HUES48 (cell line): ENCODE results near the gene ZNF648.

Source experiments
- H3K27ac ChIP-seq: one replicate; pipeline ENCODE4 v1.7.0; 2013; ENCODE audit warnings: low read depth, low read length, inconsistent platforms
- H3K27me3 ChIP-seq: 2 replicates; pipeline ENCODE4 v1.6.1; 2013; ENCODE audit warnings: mild to moderate bottlenecking, low read length; ENCODE audit not compliant: control insufficient read depth, insufficient read depth
- H3K36me3 ChIP-seq: 2 replicates; pipeline ENCODE4 v1.6.1; 2013; ENCODE audit warnings: low read length; ENCODE audit not compliant: control insufficient read depth, insufficient read depth
- H3K4me1 ChIP-seq: 2 replicates; pipeline ENCODE4 v1.6.1; 2013; ENCODE audit warnings: mild to moderate bottlenecking, low read length; ENCODE audit not compliant: control insufficient read depth, insufficient read depth
- H3K4me3 ChIP-seq: 2 replicates; pipeline ENCODE4 v1.5.1; 2013; ENCODE audit warnings: mild to moderate bottlenecking, low read depth, low read length
- H3K9ac ChIP-seq: 2 replicates; pipeline ENCODE4 v1.6.1; 2013; ENCODE audit warnings: mild to moderate bottlenecking, low read depth, low read length, moderate library complexity
- H3K9me3 ChIP-seq: 2 replicates; pipeline ENCODE4 v1.6.1; 2013; ENCODE audit warnings: low read length; ENCODE audit not compliant: control insufficient read depth, insufficient read depth

Gene ZNF648

DNA sequence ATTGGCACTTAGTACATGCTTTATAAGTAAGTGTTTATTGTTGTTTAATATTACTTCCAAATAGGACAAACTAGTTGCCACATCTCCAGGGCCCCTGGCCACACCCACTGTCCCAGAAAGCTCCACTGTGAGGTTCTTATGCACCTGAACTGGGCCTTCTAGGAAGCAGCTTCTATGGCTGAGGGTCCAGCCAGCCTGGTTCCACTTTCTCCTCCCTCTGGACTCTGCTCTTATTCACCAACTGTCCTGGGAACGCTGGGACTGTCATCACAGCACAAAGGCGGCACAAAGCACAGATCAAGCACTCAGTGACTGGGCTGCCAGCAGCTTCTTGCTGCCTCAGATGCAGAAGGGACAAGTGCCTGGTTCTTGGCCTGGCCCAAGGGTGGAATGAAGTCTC, 29.6 kb upstream of the ZNF648 start:
- no peaks in the 10 kb centered on the region for H3K9me3 ChIP-seq
- H3K4me1 ChIP-seq, result no peaks in the 10 kb centered on the region; the same call in 1 of the 2 replicates
- H3K9ac ChIP-seq, result no peak overlapping the region
- H3K27me3 ChIP-seq, result no peaks in the 10 kb centered on the region
- H3K4me3 ChIP-seq, result no peak overlapping the region
- H3K27ac ChIP-seq, result no peak overlapping the region
- H3K36me3 ChIP-seq, result no peaks in the 10 kb centered on the region

DNA sequence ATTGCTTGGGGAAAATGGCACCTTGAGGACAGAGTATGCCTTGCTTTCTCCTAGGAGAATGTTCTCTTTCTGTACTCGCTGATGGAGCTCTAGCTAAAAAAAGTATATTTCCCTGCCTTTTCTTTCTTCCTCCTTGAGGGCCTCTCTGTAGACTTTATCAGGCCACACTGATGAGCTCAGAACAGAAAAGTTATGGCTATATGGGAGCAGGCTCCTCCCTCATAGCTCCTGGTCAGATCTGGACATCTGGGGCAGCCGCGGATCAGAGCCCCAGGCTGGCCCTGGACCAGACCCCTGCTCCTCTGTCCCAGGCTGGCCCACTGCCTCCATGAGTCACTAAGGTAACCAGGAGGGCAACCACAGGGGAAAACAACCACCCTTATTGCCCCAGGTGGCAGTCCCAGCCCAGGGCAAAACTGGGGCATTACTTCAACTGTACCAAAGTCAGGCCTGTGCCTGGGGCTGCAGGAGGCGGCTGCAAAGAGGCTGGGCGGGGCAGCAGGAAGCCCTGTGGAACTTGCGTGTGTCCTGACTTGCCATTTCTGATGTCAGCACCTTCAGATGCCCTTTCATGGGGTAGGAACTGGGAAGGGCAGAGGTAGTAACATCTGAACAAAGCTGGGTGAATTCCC, 26.3 kb upstream of the ZNF648 start:
- no peak overlapping the region for H3K4me3 ChIP-seq
- H3K9me3 ChIP-seq, result no peaks in the 10 kb centered on the region
- H3K27ac ChIP-seq, result no peak overlapping the region
- H3K4me1 ChIP-seq, result peaks cover 13% of the 10 kb centered on the region
- no peaks in the 10 kb centered on the region for H3K27me3 ChIP-seq
- H3K9ac ChIP-seq, result no peak overlapping the region
- no peaks in the 10 kb centered on the region for H3K36me3 ChIP-seq

DNA sequence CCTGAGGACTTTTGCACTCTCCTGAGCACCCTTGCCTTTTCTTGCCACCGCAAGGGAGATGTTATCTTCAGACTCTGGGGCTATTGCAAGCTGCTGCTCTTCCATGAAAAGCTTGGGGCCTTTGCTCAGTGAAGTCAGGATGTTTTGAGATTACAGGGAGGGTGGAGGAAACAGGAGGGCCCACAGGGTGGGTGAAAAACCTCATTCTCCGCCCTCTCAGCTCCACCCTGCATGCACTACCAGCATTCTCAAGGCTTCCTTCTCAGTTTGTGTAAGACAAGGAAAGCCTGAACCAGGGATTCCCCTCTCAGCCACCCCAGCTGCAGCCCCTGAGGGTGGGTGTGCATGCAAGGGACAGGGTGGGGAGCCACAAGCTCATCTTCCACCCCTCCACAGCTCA, 25.8 kb upstream of the ZNF648 start:
- Histone ChIP-seq H3K27ac (no peak overlapping the region), H3K27me3 (no peaks in the 10 kb centered on the region), H3K9ac (no peak overlapping the region), H3K4me3 (no peak overlapping the region), H3K36me3 (no peaks in the 10 kb centered on the region), H3K9me3 (no peaks in the 10 kb centered on the region), H3K4me1 (peaks cover 13% of the 10 kb centered on the region)

DNA sequence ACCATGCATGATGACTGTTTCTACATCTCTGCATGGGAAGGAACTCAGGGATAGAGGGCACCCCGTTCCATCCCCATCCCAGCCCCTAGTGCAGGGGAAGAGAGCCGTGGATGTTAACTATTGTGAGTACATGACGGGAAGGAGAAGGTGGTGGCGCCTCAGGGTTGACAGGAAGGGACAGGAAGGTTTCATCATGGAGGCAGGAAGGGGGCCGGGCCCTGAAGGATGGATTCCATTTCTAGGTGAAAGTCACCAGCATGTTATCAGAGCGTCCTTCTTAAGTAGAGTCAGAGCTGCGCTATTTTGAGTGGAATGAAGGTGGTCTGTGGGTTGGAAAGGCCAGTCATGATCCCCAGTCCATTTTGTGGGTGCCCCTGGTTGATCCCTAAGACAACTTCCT, 25.1 kb upstream of the ZNF648 start:
- Histone ChIP-seq H3K27ac (no peak overlapping the region), H3K27me3 (no peaks in the 10 kb centered on the region), H3K4me3 (no peak overlapping the region), H3K9ac (no peak overlapping the region), H3K36me3 (no peaks in the 10 kb centered on the region), H3K4me1 (peaks cover 13% of the 10 kb centered on the region), H3K9me3 (no peaks in the 10 kb centered on the region)

DNA sequence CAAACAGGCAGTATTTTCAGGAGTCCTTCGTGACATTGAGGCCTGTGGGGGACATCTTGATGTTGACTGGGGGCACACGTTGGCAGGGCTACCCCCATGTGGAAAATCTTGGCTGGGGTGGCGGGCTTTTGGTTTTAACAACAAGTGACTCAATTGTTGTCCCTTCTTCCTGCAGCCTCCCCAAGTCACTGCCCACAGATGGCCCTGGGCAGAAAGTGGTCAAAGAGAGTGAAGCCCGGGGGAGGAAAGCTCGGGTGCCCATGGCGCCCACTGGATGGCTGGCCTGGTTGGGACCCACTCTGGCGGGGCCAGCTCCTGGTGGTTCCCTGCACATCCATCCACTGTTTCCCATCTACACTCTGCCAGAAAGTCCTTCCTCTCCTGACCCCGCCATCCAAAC, 24.6 kb upstream of the ZNF648 start:
- Histone ChIP-seq H3K27ac (no peak overlapping the region), H3K9ac (no peak overlapping the region)

DNA sequence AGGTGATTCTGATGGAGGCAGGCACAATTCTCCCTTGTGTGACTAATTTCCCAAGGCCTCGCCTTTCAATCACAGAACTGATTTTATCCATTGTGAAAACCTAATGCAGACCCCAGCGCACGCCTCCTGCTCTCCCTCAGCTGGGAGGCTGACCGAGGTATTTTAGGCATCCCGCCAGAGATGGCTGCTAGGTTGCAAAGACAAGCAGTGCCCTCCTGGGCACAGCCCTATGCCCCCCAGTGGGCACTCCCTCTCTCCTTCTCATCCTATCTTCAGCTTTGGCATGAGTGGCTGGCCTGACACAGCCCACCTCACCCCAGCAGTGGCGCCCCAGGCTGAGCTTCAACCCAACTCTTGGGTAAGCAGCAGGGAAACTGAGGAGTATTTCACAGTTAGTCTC, 24.2 kb upstream of the ZNF648 start:
- Histone ChIP-seq H3K27me3 (no peaks in the 10 kb centered on the region), H3K36me3 (no peaks in the 10 kb centered on the region), H3K9ac (no peak overlapping the region), H3K9me3 (no peaks in the 10 kb centered on the region), H3K27ac (no peak overlapping the region), H3K4me1 (peaks cover 13% of the 10 kb centered on the region), H3K4me3 (no peak overlapping the region)

More for the DNA sequence above, 24.6 kb upstream of the ZNF648 start:
- Histone ChIP-seq H3K9me3 (no peaks in the 10 kb centered on the region), H3K27me3 (no peaks in the 10 kb centered on the region), H3K4me3 (no peak overlapping the region), H3K36me3 (no peaks in the 10 kb centered on the region), H3K4me1 (peaks cover 13% of the 10 kb centered on the region)

DNA sequence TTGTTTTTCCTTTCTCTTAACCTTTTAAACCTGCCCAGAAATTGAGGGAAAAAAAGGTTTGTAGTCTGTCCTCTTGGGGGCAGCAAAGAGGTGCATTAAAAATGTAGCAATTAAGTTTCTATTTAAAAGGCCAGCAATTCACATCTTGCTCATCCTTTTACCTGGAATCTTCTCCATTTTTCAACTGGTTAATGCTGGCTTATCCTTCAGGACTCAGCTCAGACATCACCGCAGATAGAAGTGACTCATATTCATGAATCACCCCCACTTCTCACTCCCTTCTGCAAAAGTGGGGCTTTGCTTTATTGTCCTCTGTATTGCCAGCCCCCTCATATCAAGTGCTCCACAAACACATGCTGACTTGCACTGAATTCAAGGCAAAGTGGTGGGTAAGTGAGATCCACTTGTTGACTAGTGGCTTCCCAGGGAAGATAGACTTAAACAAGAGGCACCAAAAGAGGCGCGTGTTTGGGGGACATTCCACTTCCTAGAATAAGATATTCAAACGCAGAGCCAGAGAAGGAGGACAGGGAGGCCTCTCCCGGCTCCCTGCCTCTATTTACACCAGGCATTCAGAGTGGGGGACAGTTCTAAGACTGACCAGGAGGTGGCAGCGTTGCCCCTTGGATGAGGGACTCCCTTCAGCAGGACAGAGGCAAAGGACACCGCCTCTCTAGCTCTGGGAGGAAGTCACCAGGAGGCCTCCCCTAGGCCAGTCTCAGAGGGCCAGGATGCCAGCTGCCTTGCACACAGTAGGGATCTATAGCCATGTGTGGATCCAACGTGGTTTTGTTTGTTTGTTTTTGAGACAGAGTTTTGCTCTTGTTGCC, 23.2 kb upstream of the ZNF648 start:
- Histone ChIP-seq H3K27ac (peak overlapping the region; percentile 21), H3K9ac (no peak overlapping the region), H3K27me3 (no peaks in the 10 kb centered on the region), H3K9me3 (no peaks in the 10 kb centered on the region), H3K4me3 (no peak overlapping the region), H3K4me1 (peaks cover 13% of the 10 kb centered on the region), H3K36me3 (no peaks in the 10 kb centered on the region)

DNA sequence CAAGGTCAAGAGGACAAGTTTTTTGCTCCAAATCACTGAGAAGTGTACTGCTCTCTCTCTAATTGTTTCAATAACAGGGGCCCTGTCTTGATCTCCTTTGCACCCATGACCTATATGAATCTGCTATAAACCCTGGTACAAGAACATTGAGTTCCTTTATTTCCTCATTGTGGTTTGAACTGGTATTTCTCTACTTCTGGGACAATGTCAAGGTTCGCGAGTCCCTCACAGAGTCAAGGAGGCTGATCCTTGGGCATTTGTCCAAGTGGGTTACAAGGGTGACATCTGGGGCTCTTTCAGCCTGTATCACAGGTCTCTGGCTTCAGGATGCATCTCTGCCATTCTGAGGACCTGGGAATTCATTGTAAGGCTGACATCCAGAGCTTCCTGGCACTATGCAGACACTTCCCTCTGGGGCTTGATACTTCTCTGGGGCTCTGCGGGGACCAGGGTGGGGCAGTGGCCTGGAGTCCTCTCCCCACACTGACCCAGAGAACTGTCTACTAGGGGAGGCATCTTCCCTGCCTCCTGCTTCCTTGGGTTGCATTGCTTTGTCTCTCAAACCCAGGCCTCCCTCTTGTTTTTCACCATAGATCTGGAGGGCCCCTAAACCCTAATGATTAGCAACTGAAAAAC, 22.5 kb upstream of the ZNF648 start:
- Histone ChIP-seq H3K36me3 (no peaks in the 10 kb centered on the region), H3K27me3 (no peaks in the 10 kb centered on the region), H3K27ac (peak overlapping the region; percentile 21), H3K4me1 (peaks cover 13% of the 10 kb centered on the region), H3K9me3 (no peaks in the 10 kb centered on the region), H3K9ac (no peak overlapping the region), H3K4me3 (no peak overlapping the region)

DNA sequence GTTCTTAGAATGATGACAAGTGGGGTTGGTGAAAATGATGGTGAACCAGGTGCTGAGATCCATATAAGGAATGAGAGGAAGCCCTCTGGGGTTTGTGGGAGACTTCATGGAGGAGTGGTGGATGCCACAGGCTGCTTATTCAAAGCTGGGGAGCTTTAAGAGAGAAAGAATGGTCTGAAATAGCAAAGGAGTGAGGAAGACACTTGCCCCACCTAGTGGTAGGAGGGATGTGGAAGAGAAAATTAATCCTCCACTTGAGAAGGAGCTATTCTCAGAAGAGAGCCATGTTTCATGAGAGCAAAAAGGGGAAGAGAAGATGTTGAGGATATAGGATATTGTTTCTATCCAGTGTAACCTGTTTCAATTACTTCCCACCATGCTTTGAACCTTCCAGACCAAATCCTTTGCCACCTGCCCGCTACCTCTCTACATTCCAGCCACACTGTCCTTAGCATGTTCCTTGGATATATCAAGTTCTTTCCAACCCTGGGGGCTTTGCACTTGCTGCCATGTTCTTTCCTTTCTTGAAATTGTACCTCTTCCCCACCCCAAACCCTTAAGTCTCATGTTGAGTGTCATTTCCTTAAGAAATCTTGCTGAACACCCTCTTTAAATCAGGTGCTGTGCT, 19.6 kb upstream of the ZNF648 start:
- Histone ChIP-seq H3K27ac (no peak overlapping the region), H3K4me3 (no peak overlapping the region), H3K4me1 (peaks cover 13% of the 10 kb centered on the region), H3K9me3 (no peaks in the 10 kb centered on the region), H3K36me3 (no peaks in the 10 kb centered on the region), H3K9ac (no peak overlapping the region), H3K27me3 (no peaks in the 10 kb centered on the region)

DNA sequence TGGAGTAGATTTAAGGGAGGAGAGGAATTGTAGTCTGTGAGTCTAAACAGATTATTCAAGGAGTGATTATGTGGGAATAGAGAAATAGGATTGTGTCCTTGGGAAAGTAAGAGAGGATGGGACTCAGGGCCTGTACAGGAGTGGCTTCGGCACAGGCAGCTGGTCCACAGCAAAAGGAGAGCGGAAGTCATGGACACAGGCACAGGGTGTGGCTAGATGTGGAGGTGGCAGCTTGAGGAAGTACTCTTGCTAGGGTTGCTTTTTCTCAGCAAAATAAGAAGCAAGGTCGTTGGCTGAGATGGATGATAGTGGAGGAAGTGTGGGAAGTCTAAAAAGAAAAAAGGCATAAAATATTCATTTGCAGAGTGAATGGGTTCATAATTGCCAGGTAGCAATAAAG, 18.5 kb upstream of the ZNF648 start:
- Histone ChIP-seq H3K27me3 (no peaks in the 10 kb centered on the region), H3K9ac (no peak overlapping the region), H3K27ac (no peak overlapping the region), H3K36me3 (no peaks in the 10 kb centered on the region), H3K4me1 (peaks cover 13% of the 10 kb centered on the region), H3K9me3 (no peaks in the 10 kb centered on the region), H3K4me3 (no peak overlapping the region)

DNA sequence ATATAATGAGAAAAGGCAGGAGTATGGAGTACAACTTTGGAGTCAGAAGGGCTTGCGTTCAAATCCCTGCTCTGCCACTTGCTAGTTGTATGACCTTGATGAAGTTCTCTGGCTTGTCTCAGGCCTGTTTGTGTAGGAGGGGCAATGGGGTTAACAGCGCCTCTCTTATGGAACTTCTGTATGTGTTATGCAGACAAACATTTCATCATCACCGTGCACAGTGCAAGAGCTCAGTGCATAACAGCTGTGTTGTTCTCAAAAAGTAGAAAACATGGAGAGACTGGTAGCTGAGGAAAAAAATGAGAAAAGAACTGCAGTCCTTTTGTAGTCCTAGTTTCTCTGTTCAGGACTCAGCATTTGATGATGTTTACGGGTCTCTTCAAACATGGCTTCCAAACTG, 10.4 kb upstream of the ZNF648 start:
- Histone ChIP-seq H3K4me3 (no peak overlapping the region), H3K27me3 (peaks cover 18% of the 10 kb centered on the region), H3K4me1 (peaks cover 4% of the 10 kb centered on the region), H3K36me3 (no peaks in the 10 kb centered on the region), H3K9ac (no peak overlapping the region), H3K27ac (no peak overlapping the region), H3K9me3 (no peaks in the 10 kb centered on the region)
